ENCODE measurements around the gene MAP6.

Gene MAP6

DNA sequence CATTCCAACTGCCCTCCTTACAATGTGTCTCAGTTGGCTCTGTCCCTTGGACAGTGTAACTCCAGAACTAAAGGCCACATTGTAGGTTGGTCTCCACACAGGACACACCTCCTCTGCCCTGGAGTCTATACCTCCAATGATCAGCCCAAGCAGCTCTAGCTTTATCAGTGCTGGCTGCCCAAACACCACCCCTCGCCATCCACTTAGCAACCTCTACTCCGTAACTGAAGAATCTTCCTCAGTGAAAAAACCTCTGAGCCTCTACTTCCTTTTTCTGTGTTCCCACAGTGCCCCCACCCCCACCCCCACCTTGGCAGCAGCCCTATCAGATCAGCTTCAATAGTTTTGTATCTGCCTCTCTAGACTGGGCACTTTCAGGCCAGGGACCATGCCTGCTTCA lies 73.4 kb downstream of the MAP6 start:
- DNase-seq, result no peak
- H3K79me2 ChIP-seq (ENCODE audit: low read length), result no peaks in the 10 kb centered on the region
- no peak overlapping the region for H3K4me2 ChIP-seq (ENCODE audit: low read depth, low read length)
- H3K9me2 ChIP-seq (replicated peaks; ENCODE audit: insufficient read depth, low read length), result no peaks in the 10 kb centered on the region
- H3K4me3 ChIP-seq (ENCODE audit: low read length), result no peak overlapping the region
- H2AFZ ChIP-seq (ENCODE audit: low read length), result no peak overlapping the region
- H3K27me3 ChIP-seq (replicated peaks; ENCODE audit: insufficient read depth, low read length), result no peaks in the 10 kb centered on the region
- no peaks in the 10 kb centered on the region for H3K36me3 ChIP-seq (replicated peaks; ENCODE audit: insufficient read depth, low read length)
- TF ChIP-seq EZH2phosphoT487 (IDR thresholded peaks at IDR 0.05; ENCODE audit: low read length) (no peak), CTCF (IDR thresholded peaks at IDR 0.05; ENCODE audit: low read length) (no peak), EZH2 (optimal IDR thresholded peaks at IDR 0.05; ENCODE audit: low read depth, low read length) (no peak)
- H3K9me3 ChIP-seq (replicated peaks; ENCODE audit: insufficient read depth, low read length), result no peaks in the 10 kb centered on the region
- H3K27ac ChIP-seq (ENCODE audit: low read length), result no peak overlapping the region
- H4K20me1 ChIP-seq (ENCODE audit: insufficient read depth, low read length), result no peaks in the 10 kb centered on the region
- no peaks in the 10 kb centered on the region for H3F3A ChIP-seq (ENCODE audit: insufficient read depth, low read length)
- H3K9ac ChIP-seq (ENCODE audit: low read length), result no peak overlapping the region
- no peaks in the 10 kb centered on the region for H3K4me1 ChIP-seq (ENCODE audit: low read length)

- no peaks in the 10 kb centered on the region for H3K4me1 ChIP-seq (ENCODE audit: low read length)
- H3K4me2 ChIP-seq (ENCODE audit: low read depth, low read length), result no peak overlapping the region
- H3K36me3 ChIP-seq (replicated peaks; ENCODE audit: insufficient read depth, low read length), result no peaks in the 10 kb centered on the region
- TF ChIP-seq EZH2 (optimal IDR thresholded peaks at IDR 0.05; ENCODE audit: low read depth, low read length) (no peak), CTCF (IDR thresholded peaks at IDR 0.05; ENCODE audit: low read length) (no peak), EZH2phosphoT487 (IDR thresholded peaks at IDR 0.05; ENCODE audit: low read length) (no peak)
- H3K4me3 ChIP-seq (ENCODE audit: low read length), result no peak overlapping the region
- H3K9ac ChIP-seq (ENCODE audit: low read length), result no peak overlapping the region
- DNase-seq, result no peak
- no peaks in the 10 kb centered on the region for H3K9me2 ChIP-seq (replicated peaks; ENCODE audit: insufficient read depth, low read length)
- no peaks in the 10 kb centered on the region for H3K9me3 ChIP-seq (replicated peaks; ENCODE audit: insufficient read depth, low read length)
- H3K27me3 ChIP-seq (replicated peaks; ENCODE audit: insufficient read depth, low read length), result no peaks in the 10 kb centered on the region
- H3K27ac ChIP-seq (ENCODE audit: low read length), result no peak overlapping the region
- no peak overlapping the region for H2AFZ ChIP-seq (ENCODE audit: low read length)
- H3K79me2 ChIP-seq (ENCODE audit: low read length), result no peaks in the 10 kb centered on the region
- no peaks in the 10 kb centered on the region for H4K20me1 ChIP-seq (ENCODE audit: insufficient read depth, low read length)
- H3F3A ChIP-seq (ENCODE audit: insufficient read depth, low read length), result no peaks in the 10 kb centered on the region
Observed at GRCh38 chr11:75594211-75594610, 74.6 kb downstream of the MAP6 start.

- H3K4me2 ChIP-seq (ENCODE audit: low read depth, low read length), result no peak overlapping the region
- no peak overlapping the region for H3K27ac ChIP-seq (ENCODE audit: low read length)
- no peak overlapping the region for H2AFZ ChIP-seq (ENCODE audit: low read length)
- no peaks in the 10 kb centered on the region for H3K79me2 ChIP-seq (ENCODE audit: low read length)
- no peak for TF ChIP-seq EZH2phosphoT487 (IDR thresholded peaks at IDR 0.05; ENCODE audit: low read length)
- no peak for TF ChIP-seq EZH2 (optimal IDR thresholded peaks at IDR 0.05; ENCODE audit: low read depth, low read length)
- TF ChIP-seq CTCF (IDR thresholded peaks at IDR 0.05; ENCODE audit: low read length), result no peak
- no peaks in the 10 kb centered on the region for H3K27me3 ChIP-seq (replicated peaks; ENCODE audit: insufficient read depth, low read length)
- no peak overlapping the region for H3K4me3 ChIP-seq (ENCODE audit: low read length)
- no peaks in the 10 kb centered on the region for H3K4me1 ChIP-seq (ENCODE audit: low read length)
- no peaks in the 10 kb centered on the region for H3K36me3 ChIP-seq (replicated peaks; ENCODE audit: insufficient read depth, low read length)
- no peak for DNase-seq
- no peaks in the 10 kb centered on the region for H4K20me1 ChIP-seq (ENCODE audit: insufficient read depth, low read length)
- H3K9me3 ChIP-seq (replicated peaks; ENCODE audit: insufficient read depth, low read length), result no peaks in the 10 kb centered on the region
- no peaks in the 10 kb centered on the region for H3K9me2 ChIP-seq (replicated peaks; ENCODE audit: insufficient read depth, low read length)
- no peaks in the 10 kb centered on the region for H3F3A ChIP-seq (ENCODE audit: insufficient read depth, low read length)
- H3K9ac ChIP-seq (ENCODE audit: low read length), result no peak overlapping the region
Observed at GRCh38 chr11:75593286-75593915, 75.4 kb downstream of the MAP6 start.

Measured in MM.1S (cell line).